Duodenal mucosa (tissue), 2 donors: ENCODE results near the gene DOLPP1.

Source experiments
- H3K27ac ChIP-seq: one replicate; pipeline ENCODE4 v1.7.0; 2013; ENCODE audit warnings: low read depth, low read length
- H3K27me3 ChIP-seq, 2 donors: one replicate each; pipeline ENCODE4 v1.7.0; 2013; ENCODE audit warnings: low read length in 2 of 2, control low read depth in 1 of 2; ENCODE audit not compliant: insufficient read depth in 2 of 2, control insufficient read depth in 1 of 2
- H3K36me3 ChIP-seq, 2 donors: one replicate each; pipeline ENCODE4 v1.7.0; 2013; ENCODE audit warnings: low read length in 2 of 2, control low read depth in 1 of 2; ENCODE audit not compliant: insufficient read depth in 2 of 2, control insufficient read depth in 1 of 2
- H3K4me1 ChIP-seq, 2 donors: one replicate each; pipeline ENCODE4 v1.7.0; 2013; ENCODE audit warnings: low read length in 2 of 2, control low read depth in 1 of 2; ENCODE audit not compliant: insufficient read depth in 2 of 2, control insufficient read depth in 1 of 2
- H3K4me3 ChIP-seq, 2 donors: one replicate each; pipeline ENCODE4 v1.7.0; 2013; ENCODE audit warnings: low read length in 2 of 2, low read depth in 1 of 2
- H3K9ac ChIP-seq, 2 donors: one replicate each; pipeline ENCODE4 v1.7.0; 2013; ENCODE audit warnings: low read length in 2 of 2, low read depth in 1 of 2
- H3K9me3 ChIP-seq, 2 donors: one replicate each; pipeline ENCODE4 v1.7.0; 2013; ENCODE audit warnings: low read length in 2 of 2, control low read depth in 1 of 2; ENCODE audit not compliant: control insufficient read depth in 1 of 2

DOLPP1 gene

GRCh38 chr9:129102791-129103594, 22.1 kb downstream of the DOLPP1 start:
- no peak overlapping the region for H3K4me3 ChIP-seq
- no peaks in the 10 kb centered on the region for H3K9me3 ChIP-seq
- H3K9ac ChIP-seq: no peak overlapping the region
- no peak overlapping the region for H3K27ac ChIP-seq
- no peaks in the 10 kb centered on the region for H3K27me3 ChIP-seq
- peaks cover 5 to 6% of the 10 kb centered on the region in 2 donors for H3K4me1 ChIP-seq
- H3K36me3 ChIP-seq: peaks cover 0 to 37% of the 10 kb centered on the region in 2 donors

- Histone ChIP-seq H3K36me3 (peaks cover 0 to 31% of the 10 kb centered on the region in 2 donors), H3K27ac (no peak overlapping the region), H3K4me3 (no peak overlapping the region)
Measured at GRCh38 chr9:129103595-129103965, 22.7 kb downstream of the DOLPP1 start.

GRCh38 chr9:129104051-129104450, 23.1 kb downstream of the DOLPP1 start:
- Histone ChIP-seq H3K9ac (no peak overlapping the region), H3K4me1 (peaks cover 13 to 16% of the 10 kb centered on the region in 2 donors), H3K27ac (no peak overlapping the region), H3K36me3 (peaks cover 0 to 31% of the 10 kb centered on the region in 2 donors), H3K9me3 (no peaks in the 10 kb centered on the region), H3K27me3 (no peaks in the 10 kb centered on the region), H3K4me3 (no peak overlapping the region)

More at GRCh38 chr9:129103595-129103965, 22.7 kb downstream of the DOLPP1 start:
- Histone ChIP-seq H3K9me3 (no peaks in the 10 kb centered on the region), H3K4me1 (peaks cover 8 to 12% of the 10 kb centered on the region in 2 donors), H3K9ac (no peak overlapping the region), H3K27me3 (no peaks in the 10 kb centered on the region)

GRCh38 chr9:129105857-129106694, 25.2 kb downstream of the DOLPP1 start:
- Histone ChIP-seq H3K9me3 (no peaks in the 10 kb centered on the region), H3K4me3 (no peak overlapping the region), H3K27me3 (no peaks in the 10 kb centered on the region), H3K36me3 (peaks cover 0 to 21% of the 10 kb centered on the region in 2 donors), H3K9ac (no peak overlapping the region), H3K4me1 (peaks cover 18 to 23% of the 10 kb centered on the region in 2 donors), H3K27ac (no peak overlapping the region)

GRCh38 chr9:129107651-129108050, 26.7 kb downstream of the DOLPP1 start:
- Histone ChIP-seq H3K27ac (no peak overlapping the region), H3K9ac (no peak overlapping the region), H3K4me3 (no peak overlapping the region), H3K4me1 (peaks cover 28 to 31% of the 10 kb centered on the region in 2 donors), H3K9me3 (no peaks in the 10 kb centered on the region), H3K27me3 (no peaks in the 10 kb centered on the region), H3K36me3 (peaks cover 0 to 18% of the 10 kb centered on the region in 2 donors)

GRCh38 chr9:129108083-129108804, 27.3 kb downstream of the DOLPP1 start:
- Histone ChIP-seq H3K9ac (no peak overlapping the region), H3K36me3 (peaks cover 0 to 18% of the 10 kb centered on the region in 2 donors), H3K27me3 (no peaks in the 10 kb centered on the region), H3K4me1 (peaks cover 24 to 28% of the 10 kb centered on the region in 2 donors), H3K27ac (no peak overlapping the region), H3K4me3 (no peak overlapping the region), H3K9me3 (no peaks in the 10 kb centered on the region)

GRCh38 chr9:129108805-129109536, 28.1 kb downstream of the DOLPP1 start:
- Histone ChIP-seq H3K27me3 (no peaks in the 10 kb centered on the region), H3K4me1 (peaks cover 23 to 25% of the 10 kb centered on the region in 2 donors), H3K9ac (peak overlapping the region; percentile 33 to 47), H3K36me3 (peaks cover 0 to 18% of the 10 kb centered on the region in 2 donors), H3K9me3 (no peaks in the 10 kb centered on the region), H3K4me3 (peak overlapping the region; percentile 65 to 82), H3K27ac (no peak overlapping the region)

- Histone ChIP-seq H3K36me3 (peaks cover 0 to 18% of the 10 kb centered on the region in 2 donors), H3K4me1 (peaks cover 24 to 28% of the 10 kb centered on the region in 2 donors), H3K9ac (peak overlapping the region; percentile 33 to 47), H3K27ac (no peak overlapping the region), H3K27me3 (no peaks in the 10 kb centered on the region), H3K9me3 (no peaks in the 10 kb centered on the region), H3K4me3 (peak overlapping the region; percentile 65 to 82)
Measured at GRCh38 chr9:129109537-129109903, 28.6 kb downstream of the DOLPP1 start.

- peaks cover 29% of the 10 kb centered on the region in 2 donors for H3K4me1 ChIP-seq
- H3K9ac ChIP-seq: peak overlapping the region; percentile 70 to 76
Measured at GRCh38 chr9:129109952-129110739, 29.2 kb downstream of the DOLPP1 start.

More at GRCh38 chr9:129109952-129110739, 29.2 kb downstream of the DOLPP1 start:
- H3K27ac ChIP-seq: peak overlapping the region; percentile 26
- peak overlapping the region; percentile 65 to 82 for H3K4me3 ChIP-seq
- no peaks in the 10 kb centered on the region for H3K27me3 ChIP-seq
- H3K36me3 ChIP-seq: peaks cover 0 to 18% of the 10 kb centered on the region in 2 donors
- H3K9me3 ChIP-seq: no peaks in the 10 kb centered on the region
